HG02938 (cell line): ENCODE results near the gene AKT3.

Experiments
- ATAC-seq: cut with Tn5 transposase; IDR thresholded peaks from one replicate; pipeline ENCODE4 v1.9.1; 2021; ENCODE audit warnings: mild to moderate bottlenecking, moderate library complexity; ENCODE audit not compliant: unreplicated experiment

Gene AKT3

DNA sequence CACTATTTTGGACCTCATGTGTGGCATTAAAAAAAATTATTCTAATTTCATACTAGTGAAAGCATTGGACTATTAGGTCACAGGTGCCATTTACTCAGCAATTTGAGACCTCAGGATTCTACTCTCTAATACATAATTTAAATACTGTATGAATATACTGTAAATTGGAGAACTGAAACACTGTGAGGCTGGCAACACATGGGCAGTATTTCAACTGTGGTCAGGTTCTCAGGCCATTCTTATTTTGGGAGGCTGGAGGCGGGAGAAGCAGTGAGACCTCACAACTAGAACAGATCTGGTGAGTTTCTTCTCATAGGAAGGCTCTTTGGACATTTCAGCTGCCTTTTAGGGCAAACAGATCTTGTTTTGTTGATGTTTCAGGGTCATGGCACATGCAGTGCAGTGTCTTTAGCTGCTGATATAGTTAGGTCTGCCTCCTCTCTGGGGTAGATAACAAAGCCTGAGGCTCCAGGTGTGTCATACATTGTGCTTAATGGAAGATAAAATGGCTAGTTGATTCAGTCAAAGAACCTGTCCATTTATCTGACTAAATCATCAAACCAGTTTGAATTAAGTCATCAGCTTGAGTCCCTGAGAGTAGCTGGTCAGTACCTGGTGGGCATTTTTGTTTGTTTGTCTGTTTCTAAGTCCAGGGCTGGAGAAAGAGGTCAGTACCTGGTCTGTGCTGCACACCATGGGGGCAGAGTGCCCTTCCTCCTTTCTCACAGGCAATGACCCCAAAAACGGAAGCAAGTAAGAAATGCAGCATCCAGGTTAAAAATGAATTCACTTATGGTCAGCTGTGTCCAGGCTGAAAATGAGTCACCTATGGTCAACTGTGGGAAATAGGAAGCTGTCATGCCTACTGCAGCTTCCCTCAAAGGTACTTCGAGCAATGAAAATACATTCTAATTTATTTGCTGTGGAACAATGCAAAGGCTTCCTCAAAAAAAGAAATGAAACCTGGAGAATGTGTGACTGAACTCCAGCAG, 378.0 kb downstream of the AKT3 start:
- peak; percentile 86 for ATAC-seq

DNA sequence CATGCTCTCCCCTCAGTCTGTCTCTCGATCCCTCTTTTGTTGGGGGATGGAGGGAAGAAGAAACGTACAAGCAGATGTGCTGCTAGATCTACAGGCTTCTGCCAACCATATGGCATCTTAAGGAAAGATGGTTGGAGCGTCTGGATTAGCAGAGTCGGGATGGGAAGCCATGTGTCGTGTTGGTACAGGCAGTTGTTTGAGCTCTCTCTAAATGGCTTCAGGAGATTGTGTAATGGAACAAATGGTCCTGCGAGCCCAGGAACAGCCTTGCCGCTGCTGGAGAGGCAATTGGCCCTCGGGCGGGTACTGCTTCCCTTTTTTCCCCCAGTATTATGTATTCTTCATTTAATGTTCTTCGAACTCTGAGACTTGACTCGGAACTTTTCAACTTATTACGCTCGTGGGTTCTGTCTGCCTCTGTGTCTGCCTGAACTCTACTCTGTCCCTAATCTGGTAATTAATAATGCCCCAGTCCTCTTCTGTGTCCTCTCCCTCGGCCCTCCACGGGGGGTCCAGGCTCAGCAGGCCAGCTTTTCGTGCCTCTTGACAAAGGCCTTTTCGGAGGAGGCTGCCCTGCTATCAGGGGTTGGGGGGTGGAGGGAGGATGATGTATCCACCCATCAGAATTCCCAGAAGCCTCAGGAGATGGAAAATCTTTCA, 378.9 kb downstream of the AKT3 start:
- ATAC-seq = no peak

DNA sequence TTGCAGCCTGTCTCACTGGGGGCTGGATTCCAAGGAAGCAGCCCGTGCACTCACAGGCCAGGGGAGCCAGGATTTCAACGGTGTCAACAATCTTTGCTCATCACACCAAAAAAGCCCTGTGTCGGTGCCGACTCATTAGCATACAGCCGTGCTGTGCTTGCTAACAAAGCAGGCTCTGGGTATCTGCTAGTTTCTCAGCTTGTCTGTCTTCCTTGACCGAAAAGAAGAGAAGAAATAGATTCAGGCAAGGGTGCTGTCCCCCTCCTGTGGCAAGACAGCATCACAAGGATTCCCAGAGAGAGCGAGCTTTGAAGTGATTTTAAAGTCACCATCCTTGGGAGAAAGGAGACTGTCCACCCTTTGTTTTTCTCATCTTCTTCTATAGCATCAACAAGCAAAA, 379.5 kb downstream of the AKT3 start:
- ATAC-seq = no peak

DNA sequence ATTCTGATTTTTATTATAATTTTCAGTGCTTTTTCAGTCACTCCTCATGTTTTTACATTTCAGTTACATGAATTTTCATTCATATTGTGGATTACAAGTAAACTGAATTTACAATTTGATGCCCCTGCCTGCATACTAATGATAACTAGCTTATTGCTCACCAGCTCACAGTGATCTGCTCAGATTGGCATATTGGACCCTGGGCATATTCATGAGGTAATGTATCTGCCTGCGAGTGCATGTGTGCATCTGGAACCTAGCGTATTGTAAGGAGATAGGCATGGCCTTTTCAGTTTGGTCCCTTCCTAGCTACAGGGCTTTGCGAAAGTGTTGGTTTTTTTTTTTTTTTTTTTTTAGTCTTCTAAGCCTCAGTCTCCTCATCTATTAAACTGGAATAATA, 380.5 kb downstream of the AKT3 start:
- no peak for ATAC-seq

- no peak for ATAC-seq
These were observed 384.3 kb downstream of the AKT3 start for GRCh38 chr1:243465738-243466137.

GRCh38 chr1:243465081-243465480, 385.0 kb downstream of the AKT3 start:
- no peak for ATAC-seq

GRCh38 chr1:243462929-243463697, 386.9 kb downstream of the AKT3 start:
- no peak for ATAC-seq

DNA sequence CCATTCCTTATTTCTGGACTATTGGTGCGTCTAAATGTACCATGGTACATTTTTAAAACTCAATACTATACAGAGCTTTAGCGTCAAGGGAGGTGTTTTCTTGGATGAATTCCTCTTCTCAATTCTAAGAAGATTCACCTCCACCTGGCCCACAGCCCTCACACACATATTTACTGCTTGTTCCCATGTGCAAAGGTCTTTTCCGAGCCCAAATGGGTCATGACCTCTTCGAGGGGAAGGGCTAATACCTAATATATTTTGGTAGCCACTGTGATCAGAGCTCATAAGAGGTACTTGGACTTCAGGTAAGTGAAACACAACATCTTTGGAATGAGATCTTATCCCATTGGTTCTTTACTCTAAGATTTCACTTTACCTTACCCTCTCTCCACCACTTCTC, 388.3 kb downstream of the AKT3 start:
- no peak for ATAC-seq

- ATAC-seq = no peak
These were observed 391.0 kb downstream of the AKT3 start for GRCh38 chr1:243459059-243459458.

DNA sequence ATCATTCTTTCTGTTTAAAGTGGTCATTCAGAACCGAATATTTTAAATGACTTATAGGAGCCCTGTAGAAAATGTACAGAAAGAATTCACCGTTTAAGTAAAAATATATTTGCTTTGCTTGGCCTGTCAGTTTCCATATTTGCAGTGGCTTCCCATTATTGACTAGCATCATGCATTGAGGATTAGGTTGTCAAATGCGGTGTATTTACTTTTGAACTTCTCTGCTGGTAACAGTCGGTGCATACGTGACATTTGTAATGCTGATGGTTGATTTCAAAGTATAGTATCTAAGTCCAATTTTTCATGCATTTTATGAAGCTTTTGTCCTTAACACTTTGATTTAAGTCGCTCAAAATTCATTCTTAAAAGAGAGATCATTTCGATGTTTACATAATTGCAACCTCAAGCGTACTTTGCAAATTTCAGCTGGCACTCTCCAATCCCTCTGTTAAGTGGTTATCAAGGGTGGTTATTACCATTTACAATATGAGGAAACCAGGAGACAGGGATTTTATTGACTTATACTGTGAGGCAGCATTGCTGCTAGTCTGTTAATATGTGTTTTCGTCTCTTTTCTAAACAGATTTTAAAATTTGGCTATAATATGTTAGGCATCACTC, 392.6 kb downstream of the AKT3 start:
- no peak for ATAC-seq

- ATAC-seq = no peak
These were observed 394.0 kb downstream of the AKT3 start for GRCh38 chr1:243455760-243456651.

- no peak for ATAC-seq
These were observed 395.6 kb downstream of the AKT3 start for GRCh38 chr1:243454328-243454997.

GRCh38 chr1:243452092-243452491, 398.0 kb downstream of the AKT3 start:
- ATAC-seq = no peak

- no peak for ATAC-seq
These were observed 400.7 kb downstream of the AKT3 start for GRCh38 chr1:243449373-243449772.

GRCh38 chr1:243447844-243448243, 402.2 kb downstream of the AKT3 start:
- no peak for ATAC-seq

DNA sequence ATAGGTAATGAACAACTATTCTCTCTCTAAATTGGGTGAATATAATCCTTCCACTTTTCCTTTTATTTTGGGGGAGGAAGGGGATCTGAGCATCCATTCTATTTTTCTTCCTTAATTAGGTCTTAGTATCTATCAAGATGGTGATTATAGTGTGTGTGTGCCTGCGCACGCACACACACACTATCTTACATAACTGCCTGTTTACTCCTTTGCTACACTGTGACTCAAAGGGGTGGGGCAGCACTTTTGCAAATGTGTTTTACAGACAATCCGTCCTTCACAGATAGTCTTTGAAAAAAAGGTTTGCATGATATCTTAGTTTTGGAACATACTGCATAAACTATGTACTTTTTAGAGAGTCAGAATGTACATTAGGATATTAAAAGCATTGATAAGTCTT, 402.7 kb downstream of the AKT3 start:
- no peak for ATAC-seq

GRCh38 chr1:243443557-243443956, 406.5 kb downstream of the AKT3 start:
- ATAC-seq = no peak

DNA sequence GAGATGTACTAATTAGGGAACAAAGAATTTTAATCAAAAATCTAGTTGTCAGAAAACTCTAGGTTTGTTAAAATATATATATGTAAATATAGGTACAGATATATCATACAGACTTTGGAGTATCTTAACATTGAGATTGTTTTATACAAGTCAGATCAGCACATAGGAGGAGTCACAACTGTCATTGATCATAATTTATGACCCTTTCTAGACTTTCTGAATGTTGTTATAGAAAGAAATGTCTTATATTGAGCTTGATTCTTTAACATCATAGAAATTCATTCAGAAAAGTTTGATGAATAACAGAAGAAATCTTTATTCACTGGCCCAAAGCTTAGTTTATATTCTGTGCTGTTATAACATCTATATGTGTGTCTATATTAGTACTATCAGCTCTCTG, 408.4 kb downstream of the AKT3 start:
- no peak for ATAC-seq

DNA sequence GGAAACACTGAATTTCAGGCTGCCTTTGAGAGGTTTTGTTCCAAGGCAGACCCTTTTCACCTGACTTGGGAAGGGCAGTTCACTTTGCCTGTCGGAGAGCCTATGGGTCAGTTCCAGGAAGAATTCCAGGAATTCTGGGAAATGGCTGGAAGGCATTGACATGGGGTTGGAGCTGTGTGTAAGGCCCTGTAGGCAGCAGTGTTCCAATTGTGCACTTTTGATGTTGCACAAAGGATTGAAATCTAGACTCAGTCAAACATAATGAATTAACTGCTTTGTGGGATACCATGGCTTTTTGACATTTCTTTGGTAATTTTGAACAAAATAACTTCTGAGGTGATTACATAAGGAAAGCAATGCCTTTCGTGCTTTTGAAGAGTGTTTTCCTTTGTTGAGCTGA, 409.6 kb downstream of the AKT3 start:
- no peak for ATAC-seq
